ENCODE results near the gene TUB.

TUB gene

DNA sequence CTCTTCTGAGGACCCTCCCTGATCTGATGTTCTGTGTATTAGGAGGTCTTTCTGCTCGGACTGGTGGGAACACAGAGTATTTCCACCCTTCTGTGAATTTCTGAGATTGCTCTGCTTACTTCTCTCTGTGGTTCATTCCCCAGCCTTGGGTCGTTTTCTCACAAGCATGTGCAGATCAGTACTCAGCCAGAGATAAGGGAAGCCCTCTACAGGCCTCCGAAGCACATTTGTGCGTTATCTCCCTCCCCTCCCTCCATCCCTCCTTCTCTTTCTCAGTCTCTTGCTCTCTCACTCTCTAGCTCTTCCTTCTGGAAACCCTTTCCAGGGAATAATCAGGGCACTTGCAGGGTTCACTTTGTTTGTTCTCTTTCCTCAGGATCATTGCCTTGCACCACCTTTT lies 35.2 kb upstream of the TUB start:
- no peak for DNase-seq

GRCh38 chr11:8047382-8047781 lies 33.6 kb upstream of the TUB start:
- peak; percentile 40 for DNase-seq

DNA sequence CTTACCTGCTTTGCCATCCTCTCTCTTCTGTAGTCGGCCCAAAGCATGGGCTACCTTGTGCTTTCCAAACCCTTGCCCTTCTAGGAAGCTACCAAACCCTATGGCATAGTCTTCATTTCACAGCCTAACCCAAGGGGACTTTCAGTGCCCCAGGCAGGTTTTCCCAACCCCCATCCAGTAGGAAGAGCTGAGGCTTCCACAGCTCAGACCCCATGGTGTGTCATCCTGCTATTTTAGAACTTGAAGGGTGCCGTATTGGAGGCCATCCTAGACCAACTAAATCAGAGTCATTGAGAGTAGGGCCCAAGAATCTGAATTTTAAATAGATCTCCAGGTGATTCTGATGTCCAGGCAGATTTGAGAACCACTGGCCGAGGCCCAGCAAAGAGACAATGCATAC lies 31.9 kb upstream of the TUB start:
- no peak for DNase-seq

- no peak for DNase-seq
Observed at GRCh38 chr11:8055091-8055835, 25.7 kb upstream of the TUB start.

DNA sequence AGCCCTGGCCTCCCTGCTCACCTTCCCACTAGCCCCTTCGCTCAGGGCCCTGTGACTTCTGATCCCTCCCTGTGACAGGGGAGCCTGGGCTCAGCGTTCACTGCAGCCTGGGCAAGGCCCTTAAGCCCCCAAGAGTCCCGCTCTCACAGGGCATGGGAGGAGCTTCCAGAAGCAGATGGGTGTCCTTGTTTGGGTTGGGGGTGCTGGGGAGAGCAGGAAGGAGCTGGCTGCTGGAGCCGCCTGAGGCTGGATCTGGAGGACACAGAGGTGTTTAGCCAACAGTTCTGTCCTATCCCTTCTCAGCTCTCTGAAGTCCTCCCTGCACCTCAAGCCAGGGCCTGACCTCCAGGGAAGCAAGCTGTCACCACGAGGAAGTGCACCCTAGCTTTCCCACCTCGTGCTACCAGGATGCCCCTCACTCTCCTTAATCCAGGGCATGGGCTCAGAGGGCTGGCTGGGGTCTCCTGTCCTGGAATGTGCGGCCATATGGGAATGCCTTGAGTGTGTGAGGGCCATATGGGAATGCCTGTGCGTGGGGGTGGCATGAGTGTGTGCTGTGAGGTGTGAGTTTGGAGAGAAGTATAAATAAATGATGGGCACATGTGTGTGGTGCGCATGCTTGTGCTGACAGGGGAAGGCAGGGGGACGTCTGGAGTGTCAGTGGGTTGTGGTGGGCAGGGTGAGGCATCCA lies 25.0 kb upstream of the TUB start:
- DNase-seq, result no peak

DNA sequence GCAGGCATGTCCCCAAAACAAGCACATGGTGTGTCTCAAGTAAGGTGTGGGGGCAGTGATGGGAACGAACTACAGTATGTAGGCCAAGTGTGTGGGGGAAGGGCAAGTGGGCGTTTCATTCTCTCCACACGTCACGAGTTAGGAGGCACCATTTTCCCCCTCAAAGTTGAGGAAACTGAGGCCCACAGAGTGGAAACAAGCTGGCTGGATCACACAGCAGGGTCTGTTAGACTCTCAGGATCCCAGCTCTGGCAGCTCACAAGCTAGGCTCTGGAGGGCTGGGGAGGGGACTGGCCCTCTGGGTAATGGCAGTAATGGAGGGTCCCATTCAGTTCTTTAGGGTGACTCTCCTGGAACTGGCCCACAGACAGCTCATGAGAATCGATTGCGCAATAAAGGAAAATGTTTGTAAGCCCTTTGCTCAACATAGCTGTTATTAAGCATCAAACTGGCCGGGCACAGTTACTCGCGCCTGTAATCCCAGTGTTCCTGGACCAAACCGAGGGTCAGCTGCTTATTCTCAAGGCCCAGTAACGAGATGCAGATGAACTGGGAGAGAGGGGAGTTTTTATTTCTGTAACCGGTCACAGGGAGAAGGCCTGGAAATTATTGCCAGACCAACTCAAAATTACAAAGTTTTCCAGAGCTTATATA lies 24.1 kb upstream of the TUB start:
- DNase-seq, result no peak

DNA sequence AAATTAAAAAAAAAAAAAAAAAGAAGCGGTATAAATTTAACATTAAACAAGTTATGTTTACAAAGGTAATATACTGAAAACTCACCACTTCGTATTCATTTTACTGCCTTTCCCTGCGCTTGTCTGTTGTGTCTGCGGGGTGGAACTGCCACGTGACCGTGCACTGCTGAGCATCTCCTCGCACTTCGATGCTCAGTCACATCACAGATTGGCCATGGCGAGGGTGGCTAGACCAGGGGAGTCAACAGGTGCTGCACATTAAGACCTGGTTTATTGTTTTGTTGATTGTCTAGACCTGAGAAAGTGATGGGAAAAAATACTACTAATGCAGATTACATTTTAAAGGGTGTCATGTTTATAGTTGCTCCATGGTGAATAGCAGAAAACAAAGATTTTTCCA lies 22.8 kb upstream of the TUB start:
- DNase-seq, result no peak

DNA sequence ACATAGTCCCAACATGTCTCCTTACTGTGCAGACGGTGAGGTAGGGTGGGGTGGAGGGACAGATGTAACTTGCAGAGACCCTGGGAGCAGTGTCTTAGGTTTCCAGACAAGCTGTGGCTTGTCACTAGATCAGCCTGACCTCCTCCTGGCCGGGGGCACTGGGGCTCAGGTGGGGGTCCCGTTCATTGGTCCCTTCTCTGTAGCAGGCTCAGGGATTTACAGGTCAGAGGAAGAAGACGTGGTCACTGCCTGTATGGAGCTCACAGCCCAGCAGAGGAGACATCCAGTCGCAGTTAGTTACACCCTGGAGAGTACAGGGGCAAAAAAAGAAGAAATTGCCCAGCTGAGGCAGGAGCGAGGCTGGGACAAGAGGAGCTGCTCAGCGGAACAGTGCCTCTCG lies 22.0 kb upstream of the TUB start:
- no peak for DNase-seq

- peak; percentile 45 for DNase-seq
Observed at GRCh38 chr11:8059571-8060011, 21.4 kb upstream of the TUB start.

- DNase-seq, result no peak
Observed at GRCh38 chr11:8060146-8060719, 20.8 kb upstream of the TUB start.

DNA sequence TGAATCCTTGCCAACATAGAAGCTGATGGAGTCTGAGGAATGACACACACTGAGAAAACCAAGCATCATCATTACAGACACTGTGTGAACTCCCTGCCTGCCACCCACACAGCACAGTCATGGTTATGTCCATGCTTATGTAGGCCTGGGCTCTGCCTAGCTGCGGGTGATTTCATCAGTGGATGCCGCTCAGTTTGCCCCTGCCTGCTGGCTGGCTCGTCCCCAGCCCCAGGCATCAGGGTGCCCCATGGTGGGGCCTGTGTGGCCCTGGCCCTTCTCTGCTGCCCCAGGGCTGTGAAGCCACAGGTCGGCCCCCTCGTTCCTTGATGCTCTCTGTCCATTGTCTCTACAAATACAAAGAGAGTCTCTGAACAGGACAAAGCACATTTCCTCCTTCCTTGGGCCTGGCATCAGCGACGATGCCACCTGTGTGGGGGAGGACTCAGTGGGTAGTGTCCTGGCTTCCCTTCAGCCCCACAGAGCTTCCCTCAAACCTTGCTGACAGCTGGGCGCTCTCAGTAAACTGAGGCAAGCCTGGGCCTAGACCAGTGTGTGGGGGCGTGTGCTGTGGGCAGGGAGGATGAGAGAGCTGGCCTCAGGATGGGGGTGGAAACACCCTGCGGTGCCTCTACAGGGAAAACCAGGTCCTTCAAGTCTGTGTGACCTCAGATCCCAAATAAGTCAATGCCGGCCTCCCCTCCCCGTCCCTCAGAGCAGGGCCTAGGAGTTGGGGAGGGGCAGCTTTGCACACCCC lies 20.0 kb upstream of the TUB start:
- DNase-seq, result no peak

- DNase-seq, result no peak
Observed at GRCh38 chr11:8061555-8062428, 19.2 kb upstream of the TUB start.

DNA sequence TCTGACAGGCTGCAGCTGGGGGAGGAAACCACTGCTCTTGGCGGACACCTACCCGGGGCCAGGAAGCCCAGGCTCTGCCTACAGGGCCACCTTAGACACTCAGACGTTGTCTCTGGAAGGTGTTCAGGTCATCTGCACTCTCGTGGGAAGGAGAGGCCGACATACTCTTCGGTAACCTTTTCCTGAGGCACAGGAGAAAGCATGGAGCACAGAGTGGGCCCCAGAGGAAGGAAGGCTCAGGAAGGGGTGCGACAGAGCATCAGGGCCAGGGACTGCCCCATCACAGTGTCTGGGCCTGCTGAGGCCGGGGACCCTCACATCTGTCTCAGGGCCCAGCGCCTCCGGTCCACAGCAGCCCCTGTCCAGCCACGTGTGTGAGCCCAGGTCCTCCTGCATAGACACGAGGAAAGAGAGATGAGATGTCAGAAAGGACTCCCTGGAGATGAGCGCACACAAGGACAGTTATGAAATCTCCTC lies 18.2 kb upstream of the TUB start:
- no peak for DNase-seq

- DNase-seq, result no peak
Observed at GRCh38 chr11:8063324-8063723, 17.7 kb upstream of the TUB start.

GRCh38 chr11:8065031-8065430 lies 16.0 kb upstream of the TUB start:
- no peak for DNase-seq

GRCh38 chr11:8066036-8066910 lies 14.7 kb upstream of the TUB start:
- DNase-seq, result peak; percentile 51

GRCh38 chr11:8066911-8067455 lies 14.0 kb upstream of the TUB start:
- peak; percentile 43 for DNase-seq

- no peak for DNase-seq
Observed at GRCh38 chr11:8067567-8067928, 13.5 kb upstream of the TUB start.

- no peak for DNase-seq
Observed at GRCh38 chr11:8067929-8068575, 13.0 kb upstream of the TUB start.

Data from islet precursor cell (in vitro differentiated cells).